HG03280 (cell line): Measurements from ENCODE around the gene LRRC75A.
A peak's percentile ranks its signal among the peaks of the same experiment; 100 is the strongest.
"Not testable (repeated sequence)": the region's sequence is repeated elsewhere in the genome, so short reads cannot be mapped to it uniquely, and the experiment has no call there.

Source experiments
- ATAC-seq: cut with Tn5 transposase; IDR thresholded peaks from one replicate; pipeline ENCODE4 v1.9.1; 2021; ENCODE audit warnings: mild to moderate bottlenecking, moderate library complexity; ENCODE audit not compliant: unreplicated experiment

LRRC75A gene

GRCh38 chr17:16455997-16456741 is 35.8 kb downstream of the LRRC75A start:
- ATAC-seq = no peak

- no peak for ATAC-seq
These were observed 38.5 kb downstream of the LRRC75A start for GRCh38 chr17:16453493-16453851.

- not testable (repeated sequence) for ATAC-seq
These were observed 39.7 kb downstream of the LRRC75A start for GRCh38 chr17:16452268-16452667.

GRCh38 chr17:16450028-16450427 is 42.0 kb downstream of the LRRC75A start:
- ATAC-seq = no peak

DNA sequence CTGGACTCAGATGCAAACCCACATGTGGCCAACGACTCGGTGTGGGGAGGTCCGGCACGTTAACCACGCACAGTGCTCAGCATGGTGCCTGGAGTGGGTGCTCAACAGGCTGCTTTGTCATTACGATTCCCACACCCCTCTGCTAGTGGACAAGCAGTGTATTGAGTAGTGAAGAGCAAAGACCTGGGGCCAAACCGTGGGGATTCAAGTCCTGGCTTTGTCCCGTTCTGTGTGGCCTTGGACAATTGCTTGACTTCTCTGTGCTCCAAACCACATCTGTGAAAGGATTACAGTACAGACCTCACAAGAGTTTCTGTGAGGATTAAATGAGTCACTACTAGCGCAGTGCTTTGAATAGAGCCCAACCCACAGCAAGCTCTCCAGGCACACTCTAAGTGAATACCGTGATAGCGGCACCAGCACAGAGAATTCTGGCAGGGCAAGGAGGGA is 42.8 kb downstream of the LRRC75A start:
- no peak for ATAC-seq

DNA sequence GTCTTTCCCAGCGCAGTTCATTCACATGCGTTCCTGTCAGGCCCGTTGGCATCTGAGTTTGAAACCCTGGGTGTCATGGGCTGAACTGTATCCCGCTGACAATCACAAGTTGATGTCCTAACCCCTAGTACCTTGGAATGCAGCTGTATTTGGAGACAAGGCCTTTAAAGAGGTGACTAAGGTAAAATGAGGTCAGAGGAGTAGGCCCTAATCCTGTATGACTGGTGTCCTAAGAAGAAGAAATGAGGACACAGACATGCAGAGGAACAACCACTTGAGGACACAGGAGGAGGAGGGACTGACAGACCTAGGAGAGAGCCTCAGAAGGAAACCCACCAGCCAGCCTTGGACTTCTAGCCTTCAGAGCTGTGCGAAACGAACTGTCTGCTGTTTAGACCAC is 43.5 kb downstream of the LRRC75A start:
- no peak for ATAC-seq

DNA sequence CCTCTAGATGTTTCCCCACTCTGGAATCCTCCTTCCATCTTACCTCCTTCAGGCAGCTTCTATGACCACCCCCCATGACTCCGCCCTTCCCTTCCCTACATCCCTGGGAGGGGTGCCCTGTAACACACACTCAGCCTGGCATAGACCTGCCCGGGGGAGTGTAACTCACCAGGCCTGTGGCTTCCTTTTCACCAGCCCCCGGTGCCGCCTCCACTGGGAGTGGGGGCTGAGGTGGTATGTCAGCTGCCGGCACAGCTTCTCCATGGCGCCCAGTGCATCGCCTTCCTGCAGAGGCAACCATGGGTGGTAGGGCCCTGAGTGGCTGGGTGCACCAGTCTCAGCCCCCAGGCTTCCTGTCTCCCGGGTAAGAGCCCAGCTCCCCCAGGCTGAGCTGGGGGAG is 44.3 kb downstream of the LRRC75A start:
- ATAC-seq = no peak

- no peak for ATAC-seq
These were observed 45.5 kb downstream of the LRRC75A start for GRCh38 chr17:16446338-16446983.

DNA sequence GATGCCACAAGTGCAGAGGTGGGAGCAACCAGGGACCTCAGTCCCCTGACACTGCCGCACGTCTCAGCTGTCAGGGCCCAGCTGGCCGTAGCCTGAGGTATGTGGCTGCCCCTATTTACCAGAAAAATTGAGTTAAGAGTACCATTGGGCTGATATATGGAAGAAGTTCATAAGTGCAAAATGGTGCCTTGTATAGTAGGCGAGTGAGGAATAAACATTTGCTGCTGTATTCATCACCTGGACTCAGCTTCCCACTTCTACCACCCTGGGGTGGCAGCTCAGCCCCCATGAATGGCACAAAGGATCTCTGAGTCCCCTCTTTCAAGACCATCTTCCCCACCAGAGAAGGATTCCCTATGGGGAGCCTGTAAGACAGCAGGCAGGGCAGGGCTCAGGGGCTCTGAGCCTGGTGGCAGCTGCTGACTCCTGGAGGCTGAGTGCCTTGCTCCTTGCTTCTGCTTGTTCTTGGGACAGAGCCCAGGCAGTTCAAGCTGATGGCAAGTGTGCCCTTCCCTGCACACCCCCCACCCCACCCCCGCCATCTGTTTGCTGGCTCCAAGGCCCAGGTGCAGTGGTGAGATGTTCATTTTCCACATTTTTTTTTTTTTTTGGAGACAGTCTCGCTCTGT is 47.6 kb downstream of the LRRC75A start:
- ATAC-seq = no peak

DNA sequence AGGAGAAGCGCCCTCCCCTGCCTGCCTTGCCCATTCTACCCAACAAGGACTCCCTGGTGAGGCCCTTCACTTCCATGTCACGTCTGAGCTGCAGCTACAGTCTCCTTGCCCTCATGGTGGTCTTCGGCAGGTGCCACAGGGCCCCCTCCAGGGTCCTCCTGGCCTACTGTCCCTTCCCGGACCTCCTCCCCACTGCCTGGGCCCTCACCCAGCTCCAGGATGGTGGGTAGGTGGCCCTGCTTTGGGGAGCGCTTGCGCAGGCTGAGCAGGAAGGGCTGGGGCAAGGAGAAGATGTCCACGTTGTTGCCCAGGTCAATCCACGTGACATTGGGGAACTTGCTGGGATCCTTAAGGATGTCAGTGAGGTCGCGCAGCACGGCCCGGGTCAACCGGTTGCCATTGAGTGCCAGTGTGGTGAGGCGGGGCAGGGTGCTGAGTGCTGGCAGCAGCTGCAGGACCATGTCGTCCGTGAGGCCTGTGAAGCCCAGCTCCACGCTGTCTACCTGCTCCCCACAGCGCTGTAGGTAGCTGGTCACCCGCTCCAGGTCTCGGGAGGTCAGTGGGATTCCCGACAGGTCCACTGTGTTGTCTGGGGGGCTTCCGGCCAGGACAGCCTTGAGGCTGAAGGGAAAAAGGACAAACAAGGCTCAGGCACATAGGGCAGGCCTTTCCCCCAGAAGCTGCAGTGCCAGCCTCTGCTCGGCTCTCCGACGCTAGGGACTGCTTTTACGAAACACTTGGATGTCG is 48.3 kb downstream of the LRRC75A start:
- ATAC-seq = no peak

GRCh38 chr17:16442594-16443510 is 49.1 kb downstream of the LRRC75A start:
- no peak for ATAC-seq

DNA sequence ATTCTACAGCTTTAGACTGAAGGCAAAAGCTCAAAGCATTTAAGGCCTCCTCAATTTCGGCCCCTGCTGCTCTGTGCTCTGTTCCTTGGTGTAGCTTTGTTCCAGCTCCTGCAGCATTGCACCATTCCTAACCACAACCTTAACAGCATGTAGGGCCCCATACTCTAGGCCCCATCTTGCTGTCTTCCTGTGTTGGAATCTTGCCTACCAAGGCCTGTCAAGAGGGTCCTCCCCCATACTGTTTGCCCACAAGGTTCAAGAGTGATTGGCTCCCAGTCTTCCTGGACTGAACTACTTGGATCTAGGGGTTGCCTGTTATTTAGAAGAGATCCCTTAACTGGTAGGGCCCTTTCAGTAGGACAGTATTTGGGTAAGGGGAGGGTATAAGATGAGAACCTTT is 49.9 kb downstream of the LRRC75A start:
- no peak for ATAC-seq

GRCh38 chr17:16440901-16441629 is 50.9 kb downstream of the LRRC75A start:
- ATAC-seq = no peak

DNA sequence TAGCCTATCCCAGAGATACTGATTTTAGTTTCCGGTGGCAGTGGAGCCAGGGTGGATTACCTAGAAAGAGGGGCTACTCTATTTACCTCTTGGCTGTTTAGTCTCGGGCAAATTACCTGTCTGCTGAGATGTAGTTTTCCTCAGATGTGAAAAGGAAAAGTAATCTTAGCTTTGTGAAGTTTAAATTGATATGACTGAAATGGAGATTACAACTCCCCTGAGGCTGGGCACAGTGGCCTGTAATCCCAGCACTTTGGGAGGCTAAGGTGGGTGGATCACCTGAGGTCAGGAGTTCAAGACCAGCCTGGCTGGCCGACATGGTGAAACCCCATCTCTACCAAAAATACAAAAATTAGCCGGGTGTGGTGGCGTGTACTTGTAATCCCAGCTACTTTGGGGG is 51.6 kb downstream of the LRRC75A start:
- not testable (repeated sequence) for ATAC-seq

DNA sequence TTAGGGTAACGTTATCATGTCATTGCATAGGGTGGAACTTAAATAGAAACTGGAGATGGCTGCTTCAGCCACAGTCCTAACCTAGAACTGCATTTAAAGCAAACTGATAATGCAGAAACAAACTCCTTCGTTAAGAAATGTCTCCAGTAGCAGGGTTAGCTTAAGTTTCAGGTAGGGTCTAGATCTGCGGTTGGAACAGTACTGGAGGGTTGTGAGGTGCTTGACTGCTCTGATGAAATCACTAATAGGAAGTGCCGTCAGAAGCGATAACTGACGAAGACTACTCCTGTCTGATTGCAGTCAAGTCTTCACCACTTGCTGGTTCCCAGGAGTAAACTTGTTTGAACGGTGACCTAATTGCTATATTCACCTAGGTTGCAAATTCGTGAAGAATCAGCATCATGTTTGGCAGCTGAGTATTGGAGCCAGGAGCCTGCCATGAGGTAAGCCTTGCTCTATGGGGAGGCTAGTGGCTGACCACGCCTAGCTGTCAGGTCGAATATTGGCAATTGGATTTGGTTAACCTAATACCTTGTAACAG is 52.1 kb downstream of the LRRC75A start:
- ATAC-seq = no peak

DNA sequence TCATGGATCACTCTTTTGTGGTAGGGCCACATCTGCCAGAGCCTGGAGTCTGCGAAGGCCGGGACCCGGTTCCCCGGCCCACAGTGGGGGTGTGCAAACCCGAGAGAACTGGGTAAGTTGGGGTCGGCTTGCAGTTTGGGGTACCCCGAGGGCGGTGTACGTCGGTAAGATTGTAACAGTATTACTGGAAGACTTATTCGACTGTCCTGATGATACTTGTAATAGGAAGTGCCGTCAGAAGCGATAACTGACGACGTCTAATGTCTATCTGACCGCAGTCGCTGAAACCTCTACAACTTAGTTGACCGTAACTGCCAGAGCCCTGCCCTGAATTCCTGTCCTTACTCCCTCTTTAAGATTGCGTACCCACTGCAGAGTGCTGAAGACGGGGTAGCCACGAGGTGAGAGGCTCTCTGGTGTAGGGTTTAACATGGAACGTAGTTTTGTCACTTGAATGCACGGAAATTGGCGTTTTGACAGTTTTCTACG is 52.6 kb downstream of the LRRC75A start:
- no peak for ATAC-seq

GRCh38 chr17:16438557-16439302 is 53.3 kb downstream of the LRRC75A start:
- ATAC-seq = peak; percentile 83

- peak; percentile 2 for ATAC-seq
These were observed 53.8 kb downstream of the LRRC75A start for GRCh38 chr17:16438173-16438556.

DNA sequence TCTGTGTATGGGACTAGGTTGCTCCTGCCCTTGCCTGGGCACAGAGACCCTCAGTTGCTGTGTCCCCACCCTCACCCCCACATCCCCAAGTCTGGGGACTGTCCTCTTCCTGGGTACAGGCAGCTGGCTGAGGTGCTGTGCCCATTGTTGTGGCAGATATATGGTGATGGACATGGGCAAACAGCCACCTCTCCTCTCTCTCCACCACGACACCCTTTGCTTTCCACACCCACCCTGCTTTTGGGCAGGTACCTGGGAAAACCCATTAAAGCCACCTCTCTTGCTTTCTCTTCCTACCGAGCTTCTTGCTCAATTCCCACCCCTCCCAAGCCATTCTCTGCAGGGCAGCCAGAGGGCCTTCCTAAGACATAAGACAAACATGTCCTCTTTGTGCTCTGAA is 54.9 kb downstream of the LRRC75A start:
- ATAC-seq = no peak
